Measurements from ENCODE around the gene CST4.
"Not testable (repeated sequence)": the region's sequence is repeated elsewhere in the genome, so short reads cannot be mapped to it uniquely, and the experiment has no call there.

The CST4 gene

DNA sequence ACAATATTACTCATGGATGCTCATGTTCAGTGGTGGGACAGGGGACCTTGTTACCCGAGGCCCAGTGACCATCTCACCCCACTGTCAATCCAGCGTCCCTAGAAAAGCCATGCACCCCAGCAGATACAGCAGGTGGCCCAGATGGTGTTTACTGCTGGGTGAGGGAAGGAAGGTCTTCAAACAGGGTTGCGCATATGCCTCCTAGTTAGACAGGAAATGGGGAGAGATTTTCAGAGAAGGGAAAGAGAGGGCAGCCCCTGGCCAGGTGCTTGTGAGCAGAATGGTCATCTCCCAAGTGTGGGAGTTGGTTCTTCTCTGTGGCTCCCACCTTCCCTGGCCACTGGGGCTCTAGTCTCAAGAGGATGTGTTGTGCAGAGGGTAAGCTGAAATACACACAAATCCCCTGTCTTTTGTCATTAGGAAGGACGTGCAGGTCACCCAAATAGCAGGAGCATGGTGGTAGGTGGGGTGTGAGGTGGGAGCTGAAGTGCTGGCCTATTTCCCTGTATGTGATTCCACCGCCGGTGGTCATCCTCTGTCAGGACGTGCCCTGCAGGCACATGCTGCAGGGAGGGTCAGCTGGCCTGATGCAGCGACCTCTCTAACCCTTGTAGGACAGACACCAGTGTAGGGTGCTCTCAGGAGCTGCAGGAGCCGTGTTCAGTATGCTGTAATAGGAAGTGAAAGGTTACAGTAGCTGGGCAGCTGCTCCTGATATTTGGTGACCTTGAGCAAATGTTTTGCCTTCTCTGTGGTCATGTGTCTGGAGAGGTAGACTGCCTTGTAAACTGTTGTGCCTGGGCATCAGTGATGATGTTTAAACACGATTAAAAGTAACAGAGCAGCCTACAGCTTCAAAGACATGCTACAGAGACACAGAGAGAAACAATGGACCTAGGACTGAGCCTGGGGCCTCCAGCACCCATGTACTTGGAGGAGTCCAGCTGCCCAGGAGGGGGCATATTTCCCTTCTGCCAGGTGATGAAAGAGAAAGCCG lies 47.9 kb downstream of the CST4 start:
- no peak for DNase-seq (ENCODE audit: low spot score)

- no peak for DNase-seq (ENCODE audit: low spot score)
Measured at GRCh38 chr20:23640018-23640601, 48.7 kb downstream of the CST4 start.

DNA sequence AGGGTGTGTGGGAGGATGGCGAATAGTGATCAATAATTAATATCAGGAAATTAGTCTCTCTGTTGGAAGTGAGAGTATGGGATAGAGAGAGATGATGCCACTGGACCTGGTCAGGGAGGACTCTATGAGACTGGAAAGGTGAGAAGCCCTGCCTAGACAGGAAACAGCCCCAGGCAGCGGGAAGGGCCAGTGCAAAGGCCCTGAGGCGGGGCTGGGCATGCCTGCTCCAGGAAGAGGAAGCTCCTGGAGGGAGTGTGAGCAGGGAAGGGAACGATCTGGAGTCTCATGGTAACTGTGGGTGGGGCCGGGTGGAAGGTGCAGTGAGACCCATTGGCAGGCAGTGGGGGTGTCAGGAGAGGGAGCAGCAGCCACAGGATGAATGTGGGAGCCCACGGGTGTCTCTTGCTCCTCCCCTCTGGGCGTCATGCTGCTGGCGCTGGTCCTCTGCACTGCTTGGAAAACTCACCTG lies 49.3 kb downstream of the CST4 start:
- no peak for DNase-seq (ENCODE audit: low spot score)

DNA sequence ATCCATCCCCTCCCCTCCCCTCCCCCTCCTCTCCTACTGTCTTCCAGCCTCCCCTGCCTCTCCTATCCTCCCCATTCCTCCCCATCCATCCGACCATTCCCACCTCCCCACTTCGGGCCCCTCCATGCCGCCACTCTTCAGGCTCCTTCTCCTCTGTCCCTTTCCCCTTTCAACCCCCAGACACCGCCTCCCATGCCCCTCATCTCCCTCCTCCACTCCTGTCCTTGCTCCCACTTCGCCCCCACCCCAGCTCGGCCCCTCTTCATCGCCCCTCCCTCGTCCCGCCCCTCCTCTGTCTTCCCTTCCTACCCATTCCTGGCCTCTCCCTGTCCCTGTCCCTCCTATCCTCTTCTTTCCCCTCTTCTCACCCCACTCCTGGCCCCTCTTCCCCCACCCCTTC lies 50.5 kb downstream of the CST4 start:
- DNase-seq (ENCODE audit: low spot score) = no peak

DNA sequence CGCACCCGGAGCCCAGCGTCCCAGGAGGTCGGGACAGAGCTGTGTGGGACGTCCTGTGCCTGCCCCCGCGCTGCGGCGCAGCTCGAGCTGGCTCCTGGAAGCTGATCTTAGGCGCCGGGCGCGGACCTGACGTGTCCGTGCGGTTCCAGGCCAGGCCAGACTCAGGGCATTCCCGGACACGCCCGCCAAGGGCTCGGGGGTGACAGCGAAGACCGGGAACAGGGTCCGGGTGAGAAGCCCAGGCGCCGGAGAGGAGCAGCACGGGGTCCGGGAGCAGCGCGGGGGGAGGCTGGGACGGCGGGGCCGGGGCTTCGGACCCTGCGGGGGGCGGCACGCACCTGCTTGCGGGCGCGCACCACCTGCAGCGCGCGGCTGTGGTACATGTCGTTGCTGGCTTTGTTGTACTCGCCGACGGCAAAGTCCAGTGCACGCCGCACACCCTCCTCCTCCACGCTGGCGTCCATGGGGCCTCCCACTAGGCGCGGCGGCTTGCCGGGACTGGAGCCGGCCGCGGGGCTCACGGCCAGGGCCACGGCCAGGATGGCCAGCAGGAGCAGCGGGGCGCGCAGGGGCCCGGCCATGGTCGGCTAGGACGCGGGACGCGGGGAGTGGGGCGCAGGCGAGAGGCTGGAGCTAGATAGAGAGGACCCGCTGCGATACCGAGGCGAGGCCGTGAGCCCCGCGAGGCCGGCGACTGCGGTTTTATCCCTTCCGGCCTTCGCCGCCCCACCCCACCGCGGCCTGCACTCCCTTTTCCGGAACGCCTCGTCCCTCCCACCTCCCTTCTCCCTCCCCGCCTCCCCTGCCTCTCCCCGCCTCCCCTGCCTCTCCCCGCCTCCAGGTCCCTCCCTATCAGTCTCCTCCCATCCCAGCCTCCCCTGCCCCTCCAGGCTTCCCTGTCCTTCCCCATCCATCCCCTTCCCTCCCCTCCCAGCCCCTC lies 51.3 kb downstream of the CST4 start, which contains the start of gene CST3:
CST3 (minus strand) TSS at position 674 of the 940 bp plus-strand sequence; CDS start at position 581, 93 bp downstream.
- peak; percentile 14 for DNase-seq (ENCODE audit: low spot score)

DNA sequence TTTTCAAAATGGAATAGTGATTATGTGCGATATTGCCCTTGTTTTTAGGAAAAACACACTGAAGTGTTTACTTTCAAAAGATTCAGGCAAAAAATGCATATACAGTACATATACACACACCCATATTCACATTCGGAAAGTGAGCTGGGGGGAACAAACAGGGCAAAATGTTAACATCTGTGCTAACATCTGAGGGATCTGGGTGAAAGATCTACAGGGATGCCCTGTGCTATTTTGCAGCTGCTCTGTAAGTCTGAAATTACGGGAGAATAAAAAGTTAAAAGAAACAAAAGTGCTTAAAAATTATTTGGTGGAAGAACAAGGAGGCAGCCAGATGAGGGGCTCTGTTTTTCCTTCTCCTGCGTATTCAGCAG lies 51.9 kb downstream of the CST4 start:
- no peak for DNase-seq (ENCODE audit: low spot score)

- no peak for DNase-seq (ENCODE audit: low spot score)
Measured at GRCh38 chr20:23636182-23636907, 52.5 kb downstream of the CST4 start.

DNA sequence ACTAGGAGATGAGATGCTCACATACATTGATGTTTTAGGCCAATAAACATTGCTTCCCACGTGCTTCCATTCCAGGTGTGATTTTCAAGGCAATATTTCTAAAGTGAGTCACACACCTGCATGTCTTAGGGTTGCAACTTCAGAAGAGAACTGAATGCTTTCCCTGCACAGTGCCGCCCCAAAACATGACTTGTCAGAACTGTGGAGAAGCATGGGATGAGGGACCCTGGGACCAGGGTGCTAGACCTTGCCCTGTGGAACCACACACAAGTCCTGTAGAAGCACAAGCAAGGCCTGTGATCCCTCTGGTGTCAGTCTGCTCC lies 53.1 kb downstream of the CST4 start:
- DNase-seq (ENCODE audit: low spot score) = not testable (repeated sequence)
